GM18505 (cell line): ENCODE measurements around the gene GAPT.
A peak's percentile ranks its signal among the peaks of the same experiment; 100 is the strongest.

Source experiments
- ATAC-seq: cut with Tn5 transposase; IDR thresholded peaks from one replicate; pipeline ENCODE4 v1.9.1; 2021; ENCODE audit not compliant: unreplicated experiment
- POLR2A ChIP-seq: IDR thresholded peaks from 4 replicates; pipeline ENCODE4 v1.6.1; 2011; ENCODE audit warnings: borderline replicate concordance; ENCODE audit not compliant: insufficient read depth, insufficient read length; ENCODE audit errors: extremely low read depth

Gene GAPT

GRCh38 chr5:58477760-58478376, 13.4 kb upstream of the GAPT start:
- ATAC-seq = no peak
- no peak for TF ChIP-seq POLR2A

- no peak for ATAC-seq
- TF ChIP-seq POLR2A = no peak
These were observed 10.1 kb upstream of the GAPT start for GRCh38 chr5:58481066-58481676.

- no peak for TF ChIP-seq POLR2A
- no peak for ATAC-seq
These were observed 9.4 kb upstream of the GAPT start for GRCh38 chr5:58481828-58482227.

GRCh38 chr5:58482536-58482935, 8.7 kb upstream of the GAPT start:
- no peak for ATAC-seq
- no peak for TF ChIP-seq POLR2A

DNA sequence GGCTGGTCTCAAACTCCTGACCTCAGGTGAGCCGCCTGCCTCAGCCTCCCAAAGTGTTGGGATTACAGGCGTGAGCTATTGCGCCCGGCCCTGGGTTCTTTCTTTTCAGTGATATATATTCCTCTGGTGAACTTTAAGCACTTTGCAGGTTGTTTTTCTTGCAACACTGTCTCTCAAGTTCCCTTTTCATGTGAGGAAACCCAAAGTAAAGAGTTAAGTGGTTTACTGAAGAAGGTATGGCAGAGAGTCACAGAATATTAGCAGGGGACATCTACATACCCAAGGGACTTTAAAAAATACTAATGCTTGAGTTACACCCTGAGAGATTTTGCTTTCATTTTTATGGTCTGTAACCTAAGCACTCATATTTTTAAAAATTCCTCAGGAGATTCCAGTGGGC, 6.7 kb upstream of the GAPT start:
- TF ChIP-seq POLR2A = no peak
- ATAC-seq = no peak

- ATAC-seq = no peak
These were observed 4.9 kb upstream of the GAPT start for GRCh38 chr5:58486290-58486689.

DNA sequence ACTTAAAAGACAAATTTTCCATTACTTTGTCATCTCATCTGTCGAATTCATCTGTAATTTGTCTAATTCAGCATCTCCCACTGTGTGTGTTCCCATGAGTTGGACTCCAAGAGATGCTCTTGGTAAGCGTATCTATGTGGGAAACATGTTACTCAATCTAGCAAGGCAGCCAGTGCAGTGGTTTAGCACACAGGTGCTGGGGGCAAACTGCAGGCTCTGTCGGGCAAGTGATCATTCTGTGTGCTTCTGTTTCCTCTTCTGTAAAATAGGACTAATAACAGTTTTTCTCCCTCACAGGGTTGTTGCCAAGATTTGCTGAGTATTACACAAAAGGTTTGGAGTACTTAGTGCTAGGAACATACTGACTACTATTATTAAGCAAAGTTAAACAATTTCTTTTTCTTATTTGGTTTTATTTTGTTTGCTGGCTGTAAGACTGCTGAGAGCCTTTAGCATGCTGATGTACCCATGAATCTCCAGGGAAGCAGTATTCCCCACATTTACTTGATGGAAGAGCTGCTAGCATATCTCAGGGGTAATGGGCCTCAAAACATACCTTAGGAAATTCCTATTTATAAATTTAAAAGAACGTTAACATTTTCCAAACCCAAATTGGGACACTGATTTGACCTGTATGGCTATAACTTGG, 709 bp upstream of the GAPT start:
- TF ChIP-seq POLR2A = no peak
- ATAC-seq = peak; percentile 61

More at GRCh38 chr5:58486290-58486689, 4.9 kb upstream of the GAPT start:
- no peak for TF ChIP-seq POLR2A

- TF ChIP-seq POLR2A = no peak
- no peak for ATAC-seq
These were observed 1.9 kb downstream of the GAPT start for GRCh38 chr5:58493141-58493540.

- no peak for ATAC-seq
These were observed 5.3 kb downstream of the GAPT start for GRCh38 chr5:58496488-58496887.

GRCh38 chr5:58497386-58497785, 6.2 kb downstream of the GAPT start:
- ATAC-seq = no peak
- TF ChIP-seq POLR2A = no peak

More at GRCh38 chr5:58496488-58496887, 5.3 kb downstream of the GAPT start:
- TF ChIP-seq POLR2A = no peak

- ATAC-seq = no peak
- no peak for TF ChIP-seq POLR2A
These were observed 6.7 kb downstream of the GAPT start for GRCh38 chr5:58497921-58498320.

GRCh38 chr5:58498340-58498942, 7.2 kb downstream of the GAPT start:
- no peak for TF ChIP-seq POLR2A
- no peak for ATAC-seq

DNA sequence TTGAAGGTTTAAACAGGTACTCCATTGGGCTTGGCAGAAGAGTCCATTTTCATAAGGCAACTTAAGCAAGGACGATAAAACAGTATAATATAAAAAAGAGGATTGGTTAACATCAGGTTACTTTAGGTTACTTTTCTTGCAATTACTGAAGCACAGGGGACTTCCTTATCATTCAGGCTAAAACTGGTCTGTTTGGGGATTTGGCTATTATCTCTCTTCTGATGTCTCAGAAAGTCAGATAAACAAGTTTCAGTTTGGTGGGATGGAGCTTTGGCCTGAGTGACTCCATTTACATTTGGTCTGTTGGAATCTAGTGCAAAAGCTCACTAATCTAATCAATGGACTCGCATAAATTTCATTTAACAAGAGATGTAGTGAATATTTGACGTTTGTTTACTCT, 8.0 kb downstream of the GAPT start:
- no peak for ATAC-seq
- TF ChIP-seq POLR2A = no peak

GRCh38 chr5:58499941-58500340, 8.7 kb downstream of the GAPT start:
- ATAC-seq = no peak
- TF ChIP-seq POLR2A = no peak
